ENCODE measurements around the gene SKAP1. TPM values are rescaled to one million over a fixed set of nuclear protein-coding genes. Genes with fewer than 3 reads are reported as not detected.

The SKAP1 gene
- polyA plus RNA-seq, 1 donor from 2014 or later = 11.5 TPM

GRCh38 chr17:48148854-48149786 is 280.9 kb downstream of the SKAP1 start:
- Mint-ChIP-seq H3K9me3 (no peaks in the 10 kb centered on the region), H3K27ac (no peak overlapping the region), H3K4me1 (no peaks in the 10 kb centered on the region), H3K4me3 (no peak overlapping the region), H3K27me3 (peaks cover 2% of the 10 kb centered on the region), H3K36me3 (peaks cover 2% of the 10 kb centered on the region)

DNA sequence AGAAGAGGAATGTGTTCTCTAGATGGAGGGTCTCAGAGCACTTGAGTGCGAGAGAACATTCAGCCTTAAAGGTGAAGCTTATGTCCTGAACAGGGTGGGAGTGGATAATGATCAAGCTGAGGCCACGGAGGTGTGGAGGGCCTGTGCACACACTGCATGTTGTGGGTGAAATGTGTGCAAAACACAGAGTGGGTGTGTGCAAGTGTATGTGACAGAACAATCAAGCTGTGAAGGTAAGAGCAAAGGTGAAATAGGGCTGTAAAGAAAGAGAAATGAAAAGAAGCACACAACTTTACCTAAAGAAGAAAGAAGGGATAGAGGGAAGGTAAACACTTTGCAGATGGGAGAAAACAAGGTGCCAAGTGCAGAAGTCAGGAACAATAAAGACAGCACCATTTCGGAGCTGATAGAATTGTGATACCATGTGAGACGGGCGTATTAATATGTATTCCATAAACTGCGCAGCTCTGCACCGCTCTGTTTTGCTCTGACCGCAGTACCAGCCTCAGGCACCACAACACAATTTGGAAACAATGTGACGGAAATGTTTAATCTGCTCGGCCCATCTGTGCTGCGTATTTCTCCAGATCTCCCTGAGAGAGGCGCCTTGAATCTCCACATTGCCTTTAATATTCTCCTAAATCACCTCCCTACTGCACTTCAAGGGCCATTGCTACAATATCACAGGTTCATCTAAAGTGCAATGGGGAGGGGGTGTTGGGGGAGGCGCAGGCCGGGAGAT is 281.8 kb downstream of the SKAP1 start:
- H3K4me1 Mint-ChIP-seq = peaks cover 0 to 2% (median 0%) of the 10 kb centered on the region in 3 donors
- peaks cover 4% of the 10 kb centered on the region for H3K27me3 Mint-ChIP-seq
- no peak overlapping the region for H3K4me3 Mint-ChIP-seq
- H3K9me3 Mint-ChIP-seq = no peaks in the 10 kb centered on the region
- H3K27ac Mint-ChIP-seq = no peak overlapping the region
- H3K36me3 Mint-ChIP-seq = peaks cover 2% of the 10 kb centered on the region

DNA sequence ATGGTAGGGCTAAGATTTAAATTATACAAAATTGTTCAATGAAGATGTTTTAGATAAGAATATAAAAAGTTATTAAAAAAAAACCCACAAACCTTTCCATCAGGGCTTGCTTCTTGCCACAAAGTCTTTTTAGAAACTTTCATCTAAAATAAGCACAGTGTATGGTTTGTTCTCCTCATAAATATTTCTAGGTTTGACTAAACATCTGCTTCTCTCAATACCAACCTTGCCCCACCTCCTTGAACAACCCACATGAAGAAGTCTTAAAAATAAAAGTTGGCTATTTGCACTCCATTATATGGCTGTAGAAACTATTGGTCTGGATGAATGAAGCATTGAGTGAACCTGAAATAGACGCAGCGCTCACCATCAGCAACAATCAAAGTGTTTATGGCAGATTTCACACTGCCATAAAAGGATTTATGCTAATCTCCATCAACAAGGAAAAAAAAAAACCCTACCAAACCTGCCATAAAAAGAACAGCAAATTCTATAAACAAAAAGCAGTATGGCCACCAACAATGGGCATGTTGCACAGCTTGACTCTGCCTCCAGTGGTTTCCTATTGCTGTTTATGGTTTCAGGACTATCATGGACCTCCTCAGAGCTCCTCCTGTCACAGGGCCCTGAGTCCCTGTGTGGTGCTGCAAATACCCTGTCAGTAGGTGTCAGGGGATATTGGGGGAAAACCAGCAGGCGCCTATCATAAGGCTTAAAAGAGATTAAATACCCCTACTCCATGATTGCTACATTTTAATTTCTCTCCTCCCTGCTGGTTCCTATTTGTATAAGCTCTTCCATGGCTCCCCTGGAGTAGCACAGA is 284.8 kb downstream of the SKAP1 start:
- no peaks in the 10 kb centered on the region for H3K9me3 Mint-ChIP-seq
- H3K36me3 Mint-ChIP-seq = peaks cover 3% of the 10 kb centered on the region
- peaks cover 3 to 5% (median 3%) of the 10 kb centered on the region in 3 donors for H3K4me1 Mint-ChIP-seq
- no peak overlapping the region for H3K27ac Mint-ChIP-seq
- no peak overlapping the region for H3K4me3 Mint-ChIP-seq
- peaks cover 4% of the 10 kb centered on the region for H3K27me3 Mint-ChIP-seq

- H3K27me3 Mint-ChIP-seq = peaks cover 4% of the 10 kb centered on the region
- no peak overlapping the region for H3K27ac Mint-ChIP-seq
- no peak overlapping the region for H3K4me3 Mint-ChIP-seq
- H3K4me1 Mint-ChIP-seq = peaks cover 7 to 11% (median 7%) of the 10 kb centered on the region in 3 donors
- no peaks in the 10 kb centered on the region for H3K9me3 Mint-ChIP-seq
- peaks cover 8% of the 10 kb centered on the region for H3K36me3 Mint-ChIP-seq
Measured at GRCh38 chr17:48144231-48144630, 285.8 kb downstream of the SKAP1 start.

- Mint-ChIP-seq H3K4me3 (no peak overlapping the region), H3K36me3 (peaks cover 8% of the 10 kb centered on the region), H3K27ac (peak overlapping the region in 1 of 3 donors; percentile 59), H3K9me3 (no peaks in the 10 kb centered on the region), H3K27me3 (peaks cover 4% of the 10 kb centered on the region), H3K4me1 (peaks cover 7 to 11% (median 7%) of the 10 kb centered on the region in 3 donors)
Measured at GRCh38 chr17:48143629-48144028, 286.4 kb downstream of the SKAP1 start.

DNA sequence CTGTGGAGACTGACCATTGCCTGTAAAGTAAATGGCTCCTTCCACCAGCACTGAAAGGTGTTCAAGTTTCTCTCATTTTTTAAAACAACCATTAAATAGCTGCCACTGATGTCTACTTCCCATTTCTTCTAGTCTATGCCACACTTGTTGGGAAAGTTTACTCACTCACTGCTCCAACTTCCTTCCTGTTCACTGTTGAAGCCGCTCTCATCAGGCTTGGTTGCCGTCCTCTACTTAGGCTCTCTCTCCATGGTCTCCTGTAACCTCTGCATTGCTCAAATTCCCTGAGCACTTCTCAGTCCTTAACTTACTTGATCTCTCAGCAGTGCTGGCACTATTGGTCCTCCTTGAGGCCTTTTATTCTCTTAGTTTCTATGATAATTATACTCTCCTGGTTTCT is 290.1 kb downstream of the SKAP1 start:
- H3K27ac Mint-ChIP-seq = no peak overlapping the region
- peaks cover 7 to 11% (median 7%) of the 10 kb centered on the region in 3 donors for H3K4me1 Mint-ChIP-seq
- H3K9me3 Mint-ChIP-seq = no peaks in the 10 kb centered on the region
- H3K36me3 Mint-ChIP-seq = peaks cover 6% of the 10 kb centered on the region
- no peak overlapping the region for H3K4me3 Mint-ChIP-seq
- H3K27me3 Mint-ChIP-seq = peaks cover 3% of the 10 kb centered on the region

DNA sequence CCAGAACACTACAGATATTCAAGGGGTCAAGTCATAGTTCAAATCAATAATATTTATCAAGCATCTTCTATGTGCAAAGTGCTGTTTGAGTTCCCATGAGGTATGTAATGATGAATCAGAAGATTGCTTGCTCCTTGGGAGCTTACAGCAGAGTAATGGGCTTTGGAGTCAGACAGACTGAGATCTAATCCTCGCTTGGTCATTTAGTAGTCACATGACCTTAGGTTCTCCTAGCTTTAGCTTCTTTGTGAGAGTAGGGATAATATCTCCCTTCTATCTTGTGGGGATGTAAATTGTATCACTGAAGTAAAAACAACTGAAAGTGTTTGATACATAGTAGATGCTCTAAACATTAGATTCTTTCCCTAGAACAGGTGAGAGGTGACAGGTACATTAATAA is 292.4 kb downstream of the SKAP1 start:
- Mint-ChIP-seq H3K27ac (no peak overlapping the region), H3K27me3 (no peaks in the 10 kb centered on the region), H3K9me3 (no peaks in the 10 kb centered on the region), H3K4me3 (no peak overlapping the region), H3K4me1 (peaks cover 7 to 9% (median 7%) of the 10 kb centered on the region in 3 donors), H3K36me3 (peaks cover 6% of the 10 kb centered on the region)

GRCh38 chr17:48134912-48135480 is 295.0 kb downstream of the SKAP1 start:
- no peak overlapping the region for H3K27ac Mint-ChIP-seq
- H3K36me3 Mint-ChIP-seq = peaks cover 3% of the 10 kb centered on the region
- peaks cover 3 to 9% (median 7%) of the 10 kb centered on the region in 3 donors for H3K4me1 Mint-ChIP-seq
- H3K27me3 Mint-ChIP-seq = no peaks in the 10 kb centered on the region
- H3K9me3 Mint-ChIP-seq = no peaks in the 10 kb centered on the region
- no peak overlapping the region for H3K4me3 Mint-ChIP-seq

DNA sequence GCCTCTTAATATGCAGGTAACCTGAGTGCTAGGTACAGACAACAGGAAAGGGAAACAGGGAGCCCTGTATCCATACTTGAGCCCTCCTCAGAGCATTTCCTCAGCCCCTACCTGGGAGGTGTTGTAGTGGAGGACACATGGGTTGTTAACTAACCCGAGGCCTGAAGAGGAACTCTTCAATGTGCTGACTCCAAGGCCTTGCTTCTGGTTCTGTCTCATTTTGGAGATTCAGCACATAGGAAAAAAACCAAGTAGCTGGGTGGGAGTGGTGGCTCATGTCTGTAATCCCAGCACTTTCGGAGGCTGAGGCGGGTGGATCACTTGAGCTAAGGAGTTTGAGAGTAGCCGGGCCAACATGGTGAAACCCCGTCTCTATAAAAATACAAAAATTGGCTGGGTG is 297.6 kb downstream of the SKAP1 start:
- H3K4me3 Mint-ChIP-seq = no peak overlapping the region

DNA sequence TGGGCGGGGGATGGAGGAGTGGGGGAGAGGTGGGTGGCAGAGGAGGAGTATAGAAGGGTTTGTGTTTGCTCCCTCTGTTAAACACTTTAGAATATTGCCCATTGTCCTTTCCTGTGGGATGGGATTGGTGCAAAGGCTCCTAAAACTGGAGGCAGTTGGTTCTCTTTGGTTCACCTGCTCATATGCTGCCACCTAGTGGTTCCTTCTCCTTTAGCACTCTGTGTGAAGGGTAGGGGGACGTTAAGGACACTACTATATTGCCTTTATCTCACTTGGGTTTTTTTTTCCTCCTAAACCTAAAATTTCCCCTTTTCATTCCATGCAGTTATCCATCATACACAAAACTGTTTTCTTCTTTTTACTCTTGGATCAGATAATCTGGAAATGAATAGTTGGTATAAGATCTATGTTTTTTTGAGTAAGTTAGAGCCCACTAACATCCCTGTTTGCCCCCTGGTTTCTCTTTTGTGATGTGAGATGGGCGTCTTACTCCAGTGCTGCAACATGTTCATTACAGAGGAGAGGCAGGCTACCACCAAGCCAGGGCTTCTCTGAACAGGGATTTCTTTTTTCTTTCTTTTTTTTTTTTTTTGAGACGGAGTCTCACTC is 298.7 kb downstream of the SKAP1 start:
- Mint-ChIP-seq H3K4me3 (no peak overlapping the region), H3K36me3 (no peaks in the 10 kb centered on the region), H3K9me3 (no peaks in the 10 kb centered on the region), H3K27me3 (no peaks in the 10 kb centered on the region), H3K27ac (peak overlapping the region in 1 of 3 donors; percentile 38), H3K4me1 (peaks cover 0 to 6% (median 3%) of the 10 kb centered on the region in 3 donors)

More for the DNA sequence above, 297.6 kb downstream of the SKAP1 start:
- H3K27me3 Mint-ChIP-seq = no peaks in the 10 kb centered on the region
- H3K27ac Mint-ChIP-seq = no peak overlapping the region
- no peaks in the 10 kb centered on the region for H3K36me3 Mint-ChIP-seq
- H3K4me1 Mint-ChIP-seq = peaks cover 0 to 6% (median 3%) of the 10 kb centered on the region in 3 donors
- H3K9me3 Mint-ChIP-seq = no peaks in the 10 kb centered on the region

DNA sequence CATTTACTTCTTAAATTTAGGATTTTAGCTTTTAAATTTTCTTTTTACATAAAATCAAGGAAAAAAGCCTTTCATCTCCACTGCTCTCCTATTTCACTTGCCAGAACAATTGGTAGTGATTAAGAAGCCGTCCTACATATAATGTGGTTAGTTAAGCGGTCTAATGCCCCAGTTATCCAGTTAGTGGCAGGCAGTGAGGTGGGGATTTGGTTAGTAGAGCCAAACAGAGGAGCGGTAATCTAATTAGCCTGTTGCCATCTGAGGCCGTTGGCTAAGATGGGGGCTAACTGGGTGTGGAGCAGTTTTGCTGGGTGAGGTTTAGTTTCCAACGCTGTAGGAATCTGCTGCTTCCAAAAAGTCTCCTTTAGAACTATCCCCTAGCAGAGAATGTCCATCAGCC is 300.0 kb downstream of the SKAP1 start:
- H3K27me3 Mint-ChIP-seq = no peaks in the 10 kb centered on the region
- no peaks in the 10 kb centered on the region for H3K9me3 Mint-ChIP-seq
- H3K36me3 Mint-ChIP-seq = no peaks in the 10 kb centered on the region
- no peak overlapping the region for H3K4me3 Mint-ChIP-seq
- peaks cover 0 to 6% (median 3%) of the 10 kb centered on the region in 3 donors for H3K4me1 Mint-ChIP-seq
- no peak overlapping the region for H3K27ac Mint-ChIP-seq

GRCh38 chr17:48128400-48128799 is 301.6 kb downstream of the SKAP1 start:
- H3K4me1 Mint-ChIP-seq = peaks cover 0 to 6% (median 3%) of the 10 kb centered on the region in 3 donors

DNA sequence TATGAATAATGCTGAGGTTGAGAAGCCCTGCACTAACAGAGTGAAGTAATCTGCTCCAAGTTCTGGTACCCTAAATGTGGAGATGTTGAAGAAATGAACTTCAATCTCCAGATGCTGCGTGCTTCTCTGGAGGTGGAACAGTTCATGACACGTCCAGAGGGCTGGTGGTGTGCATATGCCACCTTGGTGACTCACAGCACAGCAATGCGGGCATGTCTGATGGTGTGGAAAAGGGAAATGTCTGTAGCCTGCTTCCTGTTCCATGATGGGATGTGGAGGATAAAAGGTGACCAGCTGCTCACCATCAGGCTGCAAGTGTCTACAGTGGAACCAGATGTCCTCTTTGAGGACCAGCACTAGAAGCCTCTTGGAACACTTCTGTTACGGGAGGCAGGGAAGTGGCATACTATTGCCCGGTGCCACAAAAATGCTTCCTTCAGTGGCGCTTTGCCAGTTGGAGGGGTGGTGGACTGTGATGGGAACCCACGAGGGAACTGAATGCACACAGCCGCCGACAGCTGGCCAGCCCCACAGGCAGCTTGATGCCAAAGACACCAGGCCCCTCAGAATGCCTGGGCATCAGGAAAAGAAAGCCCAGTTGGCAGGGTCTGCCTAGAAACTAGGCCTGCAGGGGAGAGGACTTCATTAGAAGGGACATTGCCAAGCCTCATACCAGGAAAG is 302.5 kb downstream of the SKAP1 start:
- Mint-ChIP-seq H3K27ac (peak overlapping the region in 1 of 3 donors; percentile 34), H3K36me3 (no peaks in the 10 kb centered on the region), H3K27me3 (no peaks in the 10 kb centered on the region), H3K4me3 (no peak overlapping the region), H3K9me3 (no peaks in the 10 kb centered on the region), H3K4me1 (peaks cover 0 to 6% (median 3%) of the 10 kb centered on the region in 3 donors)

More at GRCh38 chr17:48128400-48128799, 301.6 kb downstream of the SKAP1 start:
- H3K27ac Mint-ChIP-seq = no peak overlapping the region
- no peaks in the 10 kb centered on the region for H3K9me3 Mint-ChIP-seq
- no peaks in the 10 kb centered on the region for H3K36me3 Mint-ChIP-seq
- no peak overlapping the region for H3K4me3 Mint-ChIP-seq
- H3K27me3 Mint-ChIP-seq = no peaks in the 10 kb centered on the region

- no peaks in the 10 kb centered on the region for H3K9me3 Mint-ChIP-seq
- H3K27me3 Mint-ChIP-seq = no peaks in the 10 kb centered on the region
- H3K36me3 Mint-ChIP-seq = no peaks in the 10 kb centered on the region
- no peak overlapping the region for H3K4me3 Mint-ChIP-seq
- peaks cover 0 to 6% (median 3%) of the 10 kb centered on the region in 3 donors for H3K4me1 Mint-ChIP-seq
- H3K27ac Mint-ChIP-seq = peak overlapping the region in 2 of 3 donors; percentile 23 to 84
Measured at GRCh38 chr17:48126532-48126850, 303.5 kb downstream of the SKAP1 start.
